Activated CD4-positive, alpha-beta T cell treated with anti-CD3 and anti-CD28 coated beads for 1 hour (primary cell): ENCODE results near the gene UBA7.
"Not testable (repeated sequence)": the region's sequence is repeated elsewhere in the genome, so short reads cannot be mapped to it uniquely, and the experiment has no call there.

Experiments used
- DNase-seq: peaks from one replicate; pipeline ENCODE4 v3.0.0-alpha.2; 2020

UBA7 gene, protein sequence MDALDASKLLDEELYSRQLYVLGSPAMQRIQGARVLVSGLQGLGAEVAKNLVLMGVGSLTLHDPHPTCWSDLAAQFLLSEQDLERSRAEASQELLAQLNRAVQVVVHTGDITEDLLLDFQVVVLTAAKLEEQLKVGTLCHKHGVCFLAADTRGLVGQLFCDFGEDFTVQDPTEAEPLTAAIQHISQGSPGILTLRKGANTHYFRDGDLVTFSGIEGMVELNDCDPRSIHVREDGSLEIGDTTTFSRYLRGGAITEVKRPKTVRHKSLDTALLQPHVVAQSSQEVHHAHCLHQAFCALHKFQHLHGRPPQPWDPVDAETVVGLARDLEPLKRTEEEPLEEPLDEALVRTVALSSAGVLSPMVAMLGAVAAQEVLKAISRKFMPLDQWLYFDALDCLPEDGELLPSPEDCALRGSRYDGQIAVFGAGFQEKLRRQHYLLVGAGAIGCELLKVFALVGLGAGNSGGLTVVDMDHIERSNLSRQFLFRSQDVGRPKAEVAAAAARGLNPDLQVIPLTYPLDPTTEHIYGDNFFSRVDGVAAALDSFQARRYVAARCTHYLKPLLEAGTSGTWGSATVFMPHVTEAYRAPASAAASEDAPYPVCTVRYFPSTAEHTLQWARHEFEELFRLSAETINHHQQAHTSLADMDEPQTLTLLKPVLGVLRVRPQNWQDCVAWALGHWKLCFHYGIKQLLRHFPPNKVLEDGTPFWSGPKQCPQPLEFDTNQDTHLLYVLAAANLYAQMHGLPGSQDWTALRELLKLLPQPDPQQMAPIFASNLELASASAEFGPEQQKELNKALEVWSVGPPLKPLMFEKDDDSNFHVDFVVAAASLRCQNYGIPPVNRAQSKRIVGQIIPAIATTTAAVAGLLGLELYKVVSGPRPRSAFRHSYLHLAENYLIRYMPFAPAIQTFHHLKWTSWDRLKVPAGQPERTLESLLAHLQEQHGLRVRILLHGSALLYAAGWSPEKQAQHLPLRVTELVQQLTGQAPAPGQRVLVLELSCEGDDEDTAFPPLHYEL

DNA sequence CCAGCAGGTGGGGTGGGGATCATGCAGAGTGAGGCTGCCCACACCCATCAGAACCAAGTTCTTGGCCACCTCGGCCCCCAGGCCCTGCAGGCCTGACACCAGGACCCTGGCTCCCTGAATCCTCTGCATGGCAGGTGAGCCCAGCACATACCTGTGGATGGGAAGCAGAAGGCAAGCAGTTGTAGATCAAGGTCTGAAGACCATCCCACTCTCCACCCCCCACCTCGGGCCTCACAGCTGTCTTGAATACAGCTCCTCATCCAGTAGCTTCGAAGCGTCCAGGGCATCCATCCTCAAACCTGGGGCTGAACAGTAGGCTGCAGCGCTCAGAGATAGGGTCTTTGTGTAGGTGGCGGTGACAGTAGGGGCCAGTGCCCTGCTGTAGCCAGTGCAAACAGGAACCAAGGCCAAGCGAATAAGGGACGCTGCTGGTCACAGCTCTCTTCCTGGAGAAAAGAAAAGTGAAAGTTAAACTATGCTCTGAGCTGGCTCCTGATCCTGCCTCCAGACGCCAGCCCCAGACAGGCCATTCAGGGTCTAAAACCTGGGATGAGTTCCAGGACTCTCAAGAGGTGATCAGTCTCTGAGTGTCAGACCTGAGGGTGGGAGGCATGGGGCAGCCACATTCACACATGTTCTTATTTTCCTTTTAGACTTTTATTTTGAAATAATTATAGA lies at the start of gene UBA7:
TSS of gene UBA7 (minus strand) at position 457 of the 678 bp plus-strand sequence. CDS start at position 291, 166 bp downstream.
- no peak for DNase-seq

DNA sequence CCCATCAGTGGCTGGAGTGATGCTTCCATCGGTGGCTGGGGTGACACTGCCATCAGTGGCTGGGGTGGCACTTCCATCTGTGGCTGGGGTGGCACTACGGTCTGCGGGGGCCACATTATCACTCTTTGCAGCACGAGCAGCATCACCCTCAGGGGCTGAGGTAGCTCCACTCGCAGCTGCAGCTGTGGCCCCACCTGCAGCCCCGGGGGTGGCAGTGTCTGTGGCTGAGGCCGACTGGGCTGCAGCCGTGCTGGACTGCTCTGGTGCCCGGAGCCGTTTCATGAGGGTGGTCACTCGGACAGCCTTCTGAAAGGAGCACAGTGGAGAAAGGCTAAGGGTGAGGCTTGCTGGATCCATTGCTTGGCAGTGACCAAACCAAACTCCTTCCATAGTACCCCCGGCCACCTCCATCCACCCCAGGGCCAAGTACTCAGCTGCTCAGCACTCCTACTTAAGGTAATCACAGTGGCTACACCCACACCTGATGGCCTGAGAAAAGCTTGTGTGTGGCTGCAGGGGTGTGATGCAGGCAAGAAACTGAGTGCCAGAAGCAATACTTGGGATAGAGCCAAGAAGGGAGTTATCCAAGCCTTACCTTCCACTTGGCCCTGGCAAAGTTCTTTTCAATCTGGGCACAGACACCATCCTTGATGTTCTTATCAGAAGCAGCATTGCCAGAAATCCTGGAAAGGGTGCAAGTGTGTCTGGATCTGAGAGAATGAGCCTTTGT lies 46.0 kb upstream of the UBA7 start:
- no peak for DNase-seq

DNA sequence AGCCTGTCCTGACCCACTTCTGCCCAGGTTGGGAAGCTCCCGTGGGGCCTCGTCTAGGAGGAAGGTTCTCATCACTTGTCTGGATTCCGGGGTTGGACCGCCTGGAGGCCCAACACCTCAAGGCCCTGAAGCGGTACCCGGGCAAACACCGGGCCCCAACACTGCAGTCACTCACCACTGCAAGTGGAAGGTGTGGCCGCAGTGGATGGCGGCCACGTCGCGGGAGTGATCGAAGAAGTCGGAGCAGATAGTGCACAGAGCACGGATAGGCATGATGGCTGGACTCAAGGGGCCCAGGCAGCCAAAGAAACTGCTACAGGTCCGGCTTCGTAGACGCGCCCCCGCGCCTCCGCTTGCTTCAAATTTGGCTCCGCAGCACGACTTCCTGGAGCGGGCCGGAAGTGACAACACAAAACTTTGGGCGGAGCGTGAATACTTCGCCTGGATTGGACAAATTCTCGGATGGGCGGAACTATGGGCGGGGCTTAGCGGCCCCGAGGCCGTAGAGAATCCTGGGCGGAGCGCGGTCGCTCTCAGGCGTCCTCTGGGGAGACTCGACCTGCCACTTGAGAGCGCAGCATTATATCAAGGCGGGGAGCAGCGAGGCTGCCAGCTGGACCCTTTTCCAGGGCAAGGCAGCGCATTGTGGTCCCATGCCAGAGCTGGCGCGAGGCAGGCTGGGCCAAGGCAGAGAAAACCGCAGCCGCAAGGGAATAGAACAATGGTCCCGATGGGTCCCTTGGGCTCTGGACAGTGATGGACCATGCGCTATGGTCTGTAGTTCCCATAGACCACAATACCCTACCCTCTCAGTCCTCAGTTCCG lies 42.6 kb upstream of the UBA7 start, which contains the start of gene TRAIP:
TSS of gene TRAIP (minus strand) at position 384 of the 825 bp plus-strand sequence. CDS start at position 273, 111 bp downstream.
- DNase-seq = peak; percentile 91

DNA sequence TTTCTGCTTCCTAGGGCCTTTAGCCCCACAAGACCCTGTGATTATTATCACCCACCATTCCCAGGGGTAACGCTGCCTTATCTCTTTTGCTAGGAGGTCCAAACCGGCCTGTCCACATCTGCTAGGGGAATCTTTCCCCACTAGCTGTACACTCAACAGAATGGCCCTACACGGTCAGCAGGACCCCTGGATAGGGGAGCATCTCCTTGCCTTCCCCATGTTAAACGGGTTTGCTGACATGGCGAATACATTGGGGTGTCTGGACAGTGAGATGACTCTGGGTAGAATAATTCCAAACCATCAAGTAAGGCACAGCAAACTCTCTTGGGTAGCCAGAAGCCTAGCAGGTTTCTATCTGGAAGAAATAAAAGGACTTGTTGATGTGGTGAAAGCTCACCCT lies 41.9 kb upstream of the UBA7 start:
- no peak for DNase-seq

DNA sequence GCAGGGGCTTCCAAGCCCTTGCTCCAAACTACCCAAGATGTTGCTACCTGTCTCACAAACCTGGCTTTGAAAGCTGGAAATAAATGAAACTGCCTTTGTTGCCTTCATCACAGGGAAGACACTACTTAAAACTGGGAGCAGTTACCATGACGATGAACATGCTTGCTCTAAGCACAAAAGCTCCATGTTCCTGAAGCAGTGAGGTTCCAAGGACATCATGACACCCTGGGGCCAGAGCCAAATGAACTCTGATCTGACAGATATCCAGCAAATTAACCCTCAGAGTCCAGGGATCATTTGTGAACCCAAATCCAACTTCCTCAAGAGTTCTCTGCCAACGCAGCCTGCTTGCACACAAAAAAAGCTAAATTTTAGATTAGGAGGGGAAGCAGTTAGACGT lies 31.9 kb upstream of the UBA7 start:
- no peak for DNase-seq

DNA sequence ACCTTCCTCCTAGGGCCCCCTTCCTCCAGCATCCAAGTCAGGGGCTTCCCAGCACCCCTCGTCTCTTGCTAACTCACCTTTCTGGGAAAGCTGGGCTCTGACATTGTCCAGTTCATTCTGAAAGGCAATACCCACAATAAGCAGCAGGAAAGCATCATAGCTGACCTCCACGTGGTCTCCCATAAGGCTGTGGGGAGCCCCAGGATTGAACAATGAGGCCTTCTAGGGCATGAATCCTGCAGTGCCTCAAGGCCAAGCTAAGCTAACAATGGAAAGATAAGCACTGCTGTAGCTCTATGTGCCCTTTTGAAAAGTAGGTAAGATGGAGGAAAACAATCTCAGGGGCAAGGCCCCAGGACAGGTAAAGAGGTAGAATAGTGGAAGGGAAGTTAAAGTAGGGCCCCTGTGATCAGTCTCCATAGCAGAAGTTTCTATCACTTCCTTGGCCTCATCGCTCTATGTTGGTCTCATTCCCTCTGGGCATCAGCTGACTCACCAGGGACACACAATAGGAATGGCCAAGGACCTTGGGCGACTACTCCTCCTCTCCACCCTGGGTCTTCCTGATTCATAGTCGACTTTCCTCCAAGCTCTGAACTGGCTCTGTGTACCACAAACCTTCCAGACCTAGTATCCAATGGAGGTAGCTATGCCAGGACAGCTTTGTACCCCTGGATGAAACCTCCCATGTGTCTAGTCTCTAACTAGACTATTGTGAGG lies 30.9 kb upstream of the UBA7 start:
- DNase-seq = no peak

DNA sequence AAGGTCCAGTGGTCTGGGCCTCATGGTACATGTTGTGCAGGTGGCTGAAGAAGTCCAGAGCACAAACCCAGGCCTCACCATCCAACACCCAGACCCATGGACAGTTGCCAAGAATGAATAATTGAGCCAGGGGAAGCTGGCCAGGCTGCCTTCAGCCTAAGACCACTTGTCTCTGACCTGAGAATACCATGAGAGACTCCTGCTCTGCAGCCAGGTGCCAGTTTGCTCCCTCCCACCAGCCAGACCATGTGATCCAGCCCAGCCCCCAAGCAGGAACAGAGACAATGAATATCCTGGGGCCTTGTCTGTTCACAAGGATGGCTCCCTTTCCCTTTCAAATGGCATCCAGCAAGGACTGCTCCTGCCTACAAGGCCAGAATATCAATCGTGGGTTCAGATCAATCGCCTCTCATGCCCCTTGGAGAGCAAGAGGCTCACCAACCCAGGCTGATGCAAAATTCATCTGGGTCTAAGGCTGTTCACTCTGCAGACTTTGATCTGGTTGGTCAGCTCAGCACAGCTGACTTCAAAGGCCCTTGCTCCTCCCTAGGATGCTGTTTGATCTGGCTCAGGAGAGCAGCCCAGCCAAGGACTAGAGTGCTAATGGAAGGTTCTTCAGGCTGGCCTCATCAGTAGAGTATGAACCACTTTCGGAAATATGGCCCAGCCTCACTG lies 29.2 kb upstream of the UBA7 start:
- no peak for DNase-seq

DNA sequence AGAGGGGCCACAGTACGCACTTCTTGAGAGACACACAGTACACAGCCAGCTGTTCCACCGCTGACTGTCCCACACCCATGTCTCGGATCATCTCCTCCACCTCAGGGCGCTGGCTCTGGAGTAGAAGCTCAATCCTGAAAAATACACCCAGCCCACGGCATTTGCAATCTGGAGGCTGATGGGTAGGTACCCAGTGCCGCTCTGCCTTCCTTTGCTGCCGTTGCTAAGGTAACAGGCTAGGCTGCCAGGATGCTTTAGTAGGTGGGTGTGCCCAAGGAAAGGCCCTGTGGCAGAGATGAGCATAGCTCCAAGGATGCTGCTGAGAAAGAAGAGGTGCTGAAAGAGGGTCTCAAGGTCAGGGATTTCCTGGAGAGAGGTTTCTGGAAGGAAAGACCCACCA lies 28.1 kb upstream of the UBA7 start:
- no peak for DNase-seq

DNA sequence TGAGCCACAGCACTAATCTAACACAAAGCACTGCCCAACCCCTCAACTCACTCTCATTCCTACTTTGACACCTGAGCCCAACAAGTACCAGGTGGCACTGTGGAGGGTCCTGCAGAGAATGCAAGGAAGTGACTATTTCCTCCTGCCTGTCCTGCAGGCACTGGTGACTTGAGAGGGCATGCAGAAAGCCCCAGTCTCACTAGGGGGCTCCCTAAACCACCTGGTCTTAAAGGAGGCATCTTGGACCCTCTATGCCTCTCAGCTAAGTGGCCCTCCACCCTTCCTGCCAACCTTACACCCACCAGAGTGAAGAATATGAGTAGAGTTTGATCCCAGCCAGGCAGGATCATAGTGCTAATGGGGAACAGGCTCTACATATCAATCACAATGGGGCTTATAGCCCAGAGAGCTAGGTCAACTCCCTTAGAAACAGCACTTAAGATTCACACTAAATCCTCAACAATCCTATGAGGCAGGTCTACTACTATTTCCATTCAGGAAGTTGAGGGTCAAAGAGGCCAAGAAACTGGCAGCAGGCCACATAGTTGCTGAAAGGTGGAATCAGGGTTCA lies 27.5 kb upstream of the UBA7 start:
- DNase-seq = no peak

DNA sequence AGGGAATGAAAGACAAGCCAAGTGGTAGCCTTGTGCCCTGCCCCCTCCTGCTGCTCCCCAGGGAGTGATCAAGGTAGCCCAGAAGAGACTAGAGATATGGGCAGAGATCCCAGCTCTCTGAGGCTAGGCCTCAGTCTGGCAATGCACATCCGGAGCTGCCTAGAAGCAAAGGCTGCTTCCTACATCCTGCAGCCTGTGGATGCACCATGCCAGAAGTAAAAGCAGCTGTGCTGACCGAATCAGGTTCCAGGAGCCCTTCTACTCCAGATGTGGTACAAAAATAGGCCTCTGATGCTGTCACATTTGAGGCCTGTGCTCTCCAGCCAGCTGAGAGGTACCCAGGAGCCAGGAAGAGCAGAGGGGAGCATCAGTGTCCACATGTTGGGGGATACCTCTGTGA lies 26.6 kb upstream of the UBA7 start:
- no peak for DNase-seq

DNA sequence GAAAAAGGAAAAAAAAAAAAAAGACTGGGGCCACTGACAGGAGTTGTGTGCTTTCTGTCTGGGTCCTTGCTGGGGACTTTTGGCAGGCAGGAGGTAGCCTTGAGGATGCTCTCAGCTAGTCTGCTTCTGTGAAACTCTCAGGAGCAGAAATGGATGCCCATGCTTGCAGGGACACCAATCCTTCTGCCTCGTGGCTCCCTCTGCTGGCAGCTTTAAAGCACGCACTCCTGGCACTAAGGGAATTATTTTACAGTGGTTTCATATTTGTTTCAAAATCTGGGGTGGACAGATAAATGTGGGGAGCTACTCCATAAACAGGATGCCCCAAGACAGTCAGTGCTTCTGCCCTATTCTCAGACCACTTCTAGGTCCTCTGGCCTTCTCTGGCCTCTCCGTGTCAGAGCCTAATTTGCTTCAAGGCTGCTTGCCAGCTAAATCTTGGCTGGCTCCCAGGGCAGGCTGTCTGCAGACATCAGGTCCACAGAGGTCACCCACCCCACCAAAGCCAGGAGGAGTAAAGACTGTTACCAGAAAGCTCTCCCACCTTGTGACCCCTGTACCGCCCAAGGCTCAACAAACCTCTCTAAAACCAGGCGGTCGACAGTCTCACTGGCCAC lies 25.5 kb upstream of the UBA7 start:
- peak; percentile 70 for DNase-seq

DNA sequence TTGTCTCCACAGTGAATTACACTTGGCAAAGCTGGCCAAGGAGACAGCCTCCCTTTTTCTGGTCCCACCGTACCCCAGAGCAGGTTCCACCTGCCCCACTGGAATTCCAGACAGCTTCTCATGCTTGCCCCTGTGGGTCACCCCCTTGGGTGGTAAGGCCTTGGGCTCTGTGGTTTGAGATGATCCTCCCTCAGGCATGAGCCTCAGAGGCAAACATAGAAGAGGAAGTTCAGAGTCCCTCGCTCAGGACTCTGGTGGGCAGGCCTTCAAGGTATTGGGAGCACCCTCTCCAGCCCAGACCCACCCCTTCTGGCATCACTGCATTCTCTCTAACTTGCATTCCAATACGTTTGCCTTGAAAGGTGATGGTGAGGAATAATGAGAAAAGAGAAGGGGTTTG lies 17.6 kb upstream of the UBA7 start:
- no peak for DNase-seq

DNA sequence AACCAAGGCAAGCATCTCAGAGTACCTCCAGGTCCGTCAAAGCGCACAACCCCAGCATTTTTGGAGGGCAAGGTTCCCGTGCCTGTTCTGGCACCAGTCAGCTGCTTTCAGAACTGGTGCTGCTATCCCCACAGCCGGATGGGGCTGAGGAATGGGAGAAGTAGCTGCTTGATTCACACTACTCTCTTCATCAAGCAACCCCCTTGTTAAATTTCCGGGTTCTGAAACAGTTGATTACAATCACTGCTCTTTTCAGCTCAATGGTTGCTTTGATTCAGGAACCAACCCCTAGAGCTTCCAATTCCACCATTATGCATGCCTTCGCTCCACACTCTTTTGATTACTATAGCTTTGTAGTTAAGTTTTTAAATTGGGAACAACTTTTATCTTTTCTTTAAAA lies 12.3 kb upstream of the UBA7 start:
- DNase-seq = no peak

DNA sequence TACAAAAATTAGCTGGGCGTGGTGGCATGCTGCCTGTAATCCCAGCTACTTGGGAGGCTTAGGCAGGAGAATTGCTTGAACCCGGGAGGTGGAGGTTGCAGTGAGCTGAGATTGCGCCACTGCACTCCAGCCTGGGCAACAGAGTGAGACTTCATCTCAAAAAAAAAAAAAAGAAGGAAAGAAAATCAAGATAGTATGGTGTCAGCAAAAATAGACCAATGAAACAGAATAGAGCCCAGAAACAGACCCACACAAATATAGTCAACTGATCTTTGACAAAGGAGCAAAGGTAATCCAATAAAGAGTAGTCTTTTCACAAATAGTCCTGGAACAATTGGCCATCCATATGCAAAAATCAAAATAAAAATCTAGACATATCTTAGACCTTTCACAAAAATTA lies 9.4 kb upstream of the UBA7 start:
- DNase-seq = not testable (repeated sequence)

DNA sequence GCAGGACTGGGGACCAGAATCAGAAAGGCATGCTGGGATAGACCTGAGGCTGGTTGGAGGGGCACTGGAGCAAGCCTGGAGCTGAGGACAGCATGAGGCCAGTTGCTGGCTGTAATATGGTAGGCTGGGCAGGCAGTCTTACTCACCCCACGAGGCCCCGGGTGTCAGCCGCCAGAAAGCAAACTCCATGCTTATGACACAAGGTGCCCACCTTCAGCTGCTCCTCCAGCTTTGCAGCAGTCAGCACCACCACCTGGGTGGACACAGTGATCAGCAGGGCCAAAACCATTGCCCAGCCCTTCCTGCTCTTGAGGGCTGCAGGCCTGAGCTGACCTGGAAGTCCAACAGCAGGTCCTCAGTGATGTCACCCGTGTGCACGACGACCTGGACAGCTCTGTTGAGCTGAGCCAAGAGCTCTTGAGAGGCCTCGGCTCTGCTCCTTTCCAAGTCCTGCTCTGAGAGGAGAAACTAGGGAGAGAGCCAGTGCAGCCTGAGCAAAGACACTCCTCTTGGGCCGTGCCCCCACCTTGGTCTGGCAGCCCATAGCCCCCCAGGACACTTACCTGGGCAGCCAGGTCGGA lies 747 bp downstream of the UBA7 start:
- no peak for DNase-seq

DNA sequence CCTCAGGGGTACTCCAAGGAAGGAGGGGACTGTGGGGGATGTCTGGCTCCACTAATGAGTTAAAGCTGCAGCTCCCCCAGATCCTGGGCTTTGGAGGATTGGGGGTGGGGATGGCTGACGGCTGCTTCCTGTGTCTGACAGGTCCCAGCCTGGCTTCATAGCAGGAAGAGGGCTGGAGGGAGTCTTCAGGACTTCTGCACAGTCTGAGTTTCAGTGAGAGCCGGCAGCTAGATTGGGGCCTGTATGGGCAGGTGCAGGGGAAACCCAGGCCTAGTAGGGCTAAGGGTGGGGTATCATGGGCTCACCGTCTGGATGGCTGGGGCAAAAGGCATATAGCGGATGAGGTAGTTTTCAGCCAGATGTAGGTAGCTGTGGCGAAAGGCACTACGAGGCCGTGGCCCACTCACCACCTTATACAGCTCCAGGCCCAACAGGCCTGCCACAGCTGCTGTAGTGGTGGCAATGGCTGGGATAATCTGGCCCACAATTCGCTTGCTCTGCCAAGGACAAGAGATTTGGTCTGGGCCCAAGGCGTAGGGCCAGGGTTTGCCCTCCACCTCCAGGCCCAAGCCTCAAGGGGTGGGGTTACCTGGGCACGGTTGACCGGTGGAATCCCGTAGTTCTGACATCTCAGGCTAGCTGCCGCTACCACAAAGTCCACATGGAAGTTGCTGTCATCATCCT lies 6.2 kb downstream of the UBA7 start:
- no peak for DNase-seq

DNA sequence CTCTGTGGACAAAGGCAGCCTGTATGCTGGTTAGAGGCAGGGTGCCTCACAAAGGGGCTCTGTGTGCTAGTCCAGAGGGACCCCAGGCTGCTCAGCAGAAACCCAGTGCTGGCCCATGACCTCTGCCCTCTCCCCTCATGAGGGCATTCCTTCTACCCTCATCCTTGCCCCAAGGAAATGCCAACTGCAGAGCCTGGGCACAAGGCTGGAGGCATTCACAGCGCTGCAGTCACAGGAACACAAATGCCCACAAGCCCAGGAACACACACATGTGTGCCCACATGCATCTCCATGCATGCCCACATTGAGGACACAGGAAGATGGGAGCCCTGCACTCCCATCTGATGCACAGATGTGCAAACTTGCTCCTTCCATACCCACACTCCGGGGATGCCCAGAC lies 6.9 kb downstream of the UBA7 start:
- DNase-seq = no peak
